Esophagus muscularis mucosa (tissue), 4 donors: ENCODE data around the gene SRD5A1.

Source experiments
- EP300 ChIP-seq: sonication (generic); formaldehyde crosslinking; IDR thresholded peaks from one replicate; pipeline ENCODE4 v1.6.1; 2017; ENCODE audit warnings: antibody characterized with exemption
- POLR2A ChIP-seq: fragments of 450-650 bp; IDR thresholded peaks from one replicate; pipeline ENCODE4 v1.6.1; 2017; ENCODE audit warnings: antibody characterized with exemption, moderate library complexity, mild to moderate bottlenecking, low read depth
- POLR2AphosphoS5 ChIP-seq, 2 donors: sonication (generic); formaldehyde crosslinking; IDR thresholded peaks; one replicate each; pipeline ENCODE4 v1.6.1; 2017; ENCODE audit warnings: antibody characterized with exemption in 2 of 2
- TF ChIP-seq, protein P1 (sequence below), 3 experiments: fragments of 200-600 bp in 2 of 3; fragments of 450-650 bp in 1 of 3; sonication (generic) in 2 of 3; IDR thresholded peaks; one replicate each; pipeline ENCODE4 v1.5.1; 2017 to 2019; ENCODE audit warnings: antibody characterized with exemption in 3 of 3, mild to moderate bottlenecking in 2 of 3, moderate library complexity in 1 of 3

DNA sequence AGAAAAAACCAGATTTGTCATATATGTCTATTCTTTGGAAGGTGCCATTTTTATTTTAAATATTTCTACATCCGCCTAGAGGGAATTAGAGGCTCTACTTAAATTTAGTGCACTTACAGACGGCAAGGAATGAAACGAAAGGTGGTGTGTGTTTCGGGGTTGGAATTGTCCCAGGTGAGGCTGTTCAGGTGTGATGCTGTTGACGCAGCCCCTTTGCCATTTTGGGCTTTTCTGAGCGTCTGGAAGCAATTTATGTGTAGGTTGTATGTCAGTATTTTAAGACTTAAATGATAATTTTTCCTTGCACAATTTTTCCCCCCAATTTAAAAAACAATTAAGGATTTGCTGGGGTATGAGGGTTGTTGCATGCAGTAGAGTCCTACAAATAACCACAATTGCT, 82.0 kb downstream of the SRD5A1 start:
- TF ChIP-seq, protein P1, sequence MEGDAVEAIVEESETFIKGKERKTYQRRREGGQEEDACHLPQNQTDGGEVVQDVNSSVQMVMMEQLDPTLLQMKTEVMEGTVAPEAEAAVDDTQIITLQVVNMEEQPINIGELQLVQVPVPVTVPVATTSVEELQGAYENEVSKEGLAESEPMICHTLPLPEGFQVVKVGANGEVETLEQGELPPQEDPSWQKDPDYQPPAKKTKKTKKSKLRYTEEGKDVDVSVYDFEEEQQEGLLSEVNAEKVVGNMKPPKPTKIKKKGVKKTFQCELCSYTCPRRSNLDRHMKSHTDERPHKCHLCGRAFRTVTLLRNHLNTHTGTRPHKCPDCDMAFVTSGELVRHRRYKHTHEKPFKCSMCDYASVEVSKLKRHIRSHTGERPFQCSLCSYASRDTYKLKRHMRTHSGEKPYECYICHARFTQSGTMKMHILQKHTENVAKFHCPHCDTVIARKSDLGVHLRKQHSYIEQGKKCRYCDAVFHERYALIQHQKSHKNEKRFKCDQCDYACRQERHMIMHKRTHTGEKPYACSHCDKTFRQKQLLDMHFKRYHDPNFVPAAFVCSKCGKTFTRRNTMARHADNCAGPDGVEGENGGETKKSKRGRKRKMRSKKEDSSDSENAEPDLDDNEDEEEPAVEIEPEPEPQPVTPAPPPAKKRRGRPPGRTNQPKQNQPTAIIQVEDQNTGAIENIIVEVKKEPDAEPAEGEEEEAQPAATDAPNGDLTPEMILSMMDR (IDR thresholded peaks at IDR 0.05) = no peak
- TF ChIP-seq POLR2A (no peak), POLR2AphosphoS5 (IDR thresholded peaks at IDR 0.05) (no peak), EP300 (no peak)
